GM18873 (cell line): ENCODE measurements around the gene BRSK1.

ENCODE experiments used
- ATAC-seq: cut with Tn5 transposase; IDR thresholded peaks from one replicate; pipeline ENCODE4 v1.9.1; 2021; ENCODE audit warnings: mild to moderate bottlenecking, moderate library complexity, moderate number of reproducible peaks; ENCODE audit not compliant: unreplicated experiment, low FRiP score

BRSK1 gene

DNA sequence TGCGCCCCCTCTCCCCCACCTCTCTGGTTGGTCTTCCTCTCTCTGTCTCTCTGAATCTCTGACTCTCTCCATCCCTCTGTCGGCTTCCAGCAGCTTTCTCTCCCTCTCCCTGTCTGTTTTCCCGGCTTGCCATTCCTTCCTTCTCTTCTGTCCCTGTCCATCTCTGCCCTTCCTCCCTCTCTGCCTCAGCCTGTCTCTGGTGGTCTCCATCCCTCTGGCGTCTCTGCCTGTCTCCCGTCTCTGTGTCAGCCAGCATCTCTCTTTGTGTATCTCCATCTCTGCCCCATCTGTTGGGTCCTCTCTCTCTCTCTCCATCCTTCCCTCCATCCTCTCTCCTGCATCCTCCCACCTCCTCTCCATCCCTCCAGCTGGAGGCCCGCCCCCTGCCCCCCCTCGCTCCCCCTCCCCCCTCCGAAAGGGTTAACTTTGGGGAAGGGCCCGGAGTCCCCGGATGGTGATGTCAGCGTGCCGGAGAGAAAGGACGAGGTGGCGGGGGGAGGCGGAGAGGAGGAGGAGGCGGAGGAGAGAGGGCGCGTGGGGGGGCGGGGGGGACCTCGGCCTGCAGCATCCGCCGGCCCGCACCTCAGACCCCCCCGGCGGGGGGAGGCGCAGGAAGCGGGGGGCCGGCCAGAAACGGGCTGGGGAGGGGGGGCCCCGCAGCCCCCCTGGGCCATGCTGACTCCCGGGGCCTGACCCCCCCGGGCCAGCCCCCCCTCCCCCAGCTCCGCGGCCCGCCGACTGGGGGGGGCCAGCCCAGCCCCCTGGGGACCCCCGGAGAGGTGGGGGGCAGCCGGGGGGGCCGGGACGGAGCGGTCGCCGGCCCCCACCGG lies at the start of gene BRSK1:
Gene BRSK1 (plus strand): TSS at position 450 of the 830 bp plus-strand sequence. CDS start 446 bp downstream, outside the sequence.
- no peak for ATAC-seq

DNA sequence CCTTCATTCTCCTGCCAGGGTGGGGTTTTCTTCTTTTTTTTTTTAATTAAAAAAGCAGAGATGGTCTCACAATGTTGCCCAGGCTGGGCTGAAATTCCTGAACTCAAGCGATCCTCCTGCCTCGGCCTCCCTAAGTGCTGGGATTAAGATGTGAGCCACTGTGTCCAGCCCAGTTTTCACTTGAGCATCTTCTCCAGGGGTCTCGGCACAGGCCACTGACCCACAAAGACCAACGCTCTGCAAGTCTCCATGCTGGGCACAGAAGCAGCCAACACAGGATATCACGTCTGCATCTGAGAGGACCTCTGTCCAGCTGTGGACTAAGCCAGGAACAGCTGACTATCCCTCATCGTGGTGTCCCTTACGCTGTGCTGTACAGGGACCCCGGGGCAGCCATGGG lies 45.8 kb upstream of the BRSK1 start:
- no peak for ATAC-seq

DNA sequence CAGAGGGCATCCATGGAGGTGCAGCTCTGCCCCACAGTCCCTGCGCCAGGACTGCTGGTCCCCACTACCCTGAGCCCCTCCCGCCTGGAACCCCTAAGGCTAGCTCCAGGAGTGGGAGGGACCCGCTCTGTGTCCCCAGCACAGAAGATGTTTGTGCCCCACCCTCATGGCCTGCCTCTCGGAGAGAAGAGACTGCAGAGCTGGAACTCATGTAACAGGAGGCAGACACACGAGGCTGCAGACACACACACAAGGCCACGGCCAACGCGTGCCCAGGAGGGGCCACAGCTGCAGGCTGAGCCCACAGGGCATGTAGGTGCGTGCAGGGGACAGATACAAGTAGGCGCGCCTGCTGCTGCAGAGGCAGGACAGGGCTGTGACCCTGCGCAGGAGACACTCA lies 44.8 kb upstream of the BRSK1 start:
- no peak for ATAC-seq

DNA sequence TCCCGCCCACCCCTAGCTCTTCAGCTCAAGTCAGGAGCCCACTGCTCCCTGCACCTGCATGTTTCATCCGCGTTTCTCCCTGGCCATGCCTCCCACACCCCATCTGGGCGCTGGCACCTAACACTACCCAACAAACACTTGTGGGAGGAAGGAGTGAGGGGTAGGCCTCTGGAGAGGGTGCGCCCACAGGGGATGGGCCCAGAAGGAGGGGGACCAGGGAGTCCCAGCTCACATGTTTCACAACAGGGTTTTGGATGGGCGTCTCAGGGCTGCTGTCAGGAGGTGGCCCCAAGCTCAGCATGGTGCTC lies 43.1 kb upstream of the BRSK1 start:
- no peak for ATAC-seq

DNA sequence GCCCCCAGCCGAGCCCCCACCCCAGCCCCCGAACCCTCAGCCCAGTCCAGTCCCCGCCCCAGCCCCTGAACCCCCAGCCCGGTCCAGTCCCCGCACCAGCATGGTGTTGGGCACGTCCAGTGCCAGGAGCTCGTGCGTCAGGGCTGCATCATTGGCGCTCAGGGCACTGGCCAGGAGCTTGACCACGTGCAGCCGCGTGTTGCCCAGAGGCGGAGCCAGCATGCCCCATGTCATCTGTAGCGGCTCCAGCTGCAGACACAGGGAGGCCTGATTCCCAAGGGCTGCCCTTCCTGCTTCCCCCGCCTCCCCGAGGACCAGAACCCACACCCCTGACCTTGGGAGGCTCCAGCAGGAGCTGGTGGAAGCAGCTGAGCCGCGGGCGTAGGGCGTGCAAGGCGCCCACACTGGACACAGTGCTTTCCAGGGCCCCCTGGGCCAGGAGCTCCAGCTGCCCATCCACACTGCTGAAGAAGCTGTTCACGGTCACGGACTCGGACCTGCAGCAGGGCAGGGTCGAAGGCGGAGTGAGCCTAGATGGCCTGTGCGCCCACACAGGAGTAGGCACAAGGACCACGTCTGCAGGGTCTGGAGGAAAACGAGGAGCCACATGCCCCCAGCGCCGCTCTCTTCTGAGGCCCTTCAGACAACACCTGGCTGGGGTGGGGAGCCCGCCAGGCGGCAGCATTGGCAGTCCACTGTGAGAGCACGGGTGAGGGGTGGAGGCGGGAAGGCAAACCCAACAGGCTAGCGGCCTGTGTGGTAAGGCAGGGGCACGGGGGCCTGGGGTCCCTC lies 42.5 kb upstream of the BRSK1 start:
- ATAC-seq = no peak

DNA sequence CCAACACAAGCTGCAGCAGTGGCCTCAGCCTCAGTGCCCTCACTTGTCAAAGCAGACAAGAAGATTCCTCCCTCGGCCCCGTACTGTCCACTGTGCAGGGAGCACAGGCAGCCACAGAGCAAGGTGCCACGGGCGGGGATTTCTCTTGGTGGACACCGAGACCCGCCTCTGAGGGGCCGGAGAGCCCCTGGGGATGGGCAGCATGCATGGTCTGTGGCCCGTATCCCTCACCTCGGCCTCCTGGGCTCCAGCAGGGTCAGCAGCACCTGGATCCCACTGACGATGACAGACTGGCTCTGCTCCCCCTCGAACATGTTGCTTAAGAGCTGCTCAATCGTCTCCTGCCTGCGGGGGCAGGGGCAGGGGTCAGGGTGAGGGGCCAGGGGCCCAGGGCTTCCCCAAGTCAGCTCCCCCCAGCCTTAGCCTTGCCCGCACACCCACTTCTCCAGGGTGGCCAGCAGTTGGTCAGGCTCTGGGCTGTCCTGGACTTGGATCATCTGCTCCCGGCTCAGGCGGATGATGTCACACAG lies 41.8 kb upstream of the BRSK1 start:
- no peak for ATAC-seq

DNA sequence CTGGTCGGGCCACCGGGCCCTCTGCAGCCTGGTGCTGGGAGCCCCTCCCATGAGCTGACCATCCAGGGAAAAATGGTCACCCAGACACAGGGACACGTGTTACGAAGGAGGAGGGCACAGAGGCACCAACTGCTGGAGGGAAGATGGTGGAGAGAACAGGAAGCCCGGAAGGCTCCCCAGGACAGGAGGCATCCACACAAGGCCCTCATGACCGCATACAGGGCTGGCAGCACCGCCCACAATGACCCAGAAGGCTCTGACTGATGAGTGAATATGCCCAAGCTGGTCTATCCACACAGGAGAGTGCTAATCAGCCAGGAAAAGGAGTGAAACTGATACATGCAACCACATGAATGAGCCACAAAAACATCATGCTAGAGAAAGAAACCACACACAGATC lies 41.3 kb upstream of the BRSK1 start:
- ATAC-seq = no peak

DNA sequence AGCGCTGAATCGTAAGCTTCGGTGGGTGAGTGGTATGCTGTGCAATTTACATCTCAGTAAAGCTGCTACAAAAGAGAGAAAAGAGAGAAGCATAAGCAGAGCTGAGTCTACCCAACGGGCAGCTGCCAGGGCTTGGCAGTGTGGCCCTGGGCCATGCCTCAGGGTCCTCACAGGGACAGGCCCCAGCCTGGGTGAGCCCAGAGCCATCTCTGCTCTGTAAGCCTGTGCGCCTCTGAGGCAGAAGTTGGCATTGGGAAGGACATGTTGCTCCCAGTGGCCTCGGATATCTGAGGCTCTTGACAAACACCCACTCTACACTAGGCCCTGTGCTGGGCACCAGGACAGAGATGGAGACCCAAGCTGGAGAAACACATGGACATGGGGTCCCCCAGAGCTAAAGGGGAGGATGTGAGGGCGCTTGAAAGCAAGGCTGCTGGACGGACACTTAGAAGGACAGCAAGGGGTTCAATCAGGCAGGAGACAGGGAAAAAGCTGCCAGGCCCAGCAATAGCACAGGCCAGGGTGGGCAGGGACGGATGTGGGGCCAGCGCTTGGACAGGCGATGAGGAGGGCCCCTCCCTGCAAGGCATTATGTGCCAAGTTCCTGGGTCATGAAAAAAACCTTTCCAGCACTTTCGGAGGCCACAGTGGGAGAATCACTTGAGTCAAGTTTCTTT lies 39.7 kb upstream of the BRSK1 start:
- no peak for ATAC-seq

DNA sequence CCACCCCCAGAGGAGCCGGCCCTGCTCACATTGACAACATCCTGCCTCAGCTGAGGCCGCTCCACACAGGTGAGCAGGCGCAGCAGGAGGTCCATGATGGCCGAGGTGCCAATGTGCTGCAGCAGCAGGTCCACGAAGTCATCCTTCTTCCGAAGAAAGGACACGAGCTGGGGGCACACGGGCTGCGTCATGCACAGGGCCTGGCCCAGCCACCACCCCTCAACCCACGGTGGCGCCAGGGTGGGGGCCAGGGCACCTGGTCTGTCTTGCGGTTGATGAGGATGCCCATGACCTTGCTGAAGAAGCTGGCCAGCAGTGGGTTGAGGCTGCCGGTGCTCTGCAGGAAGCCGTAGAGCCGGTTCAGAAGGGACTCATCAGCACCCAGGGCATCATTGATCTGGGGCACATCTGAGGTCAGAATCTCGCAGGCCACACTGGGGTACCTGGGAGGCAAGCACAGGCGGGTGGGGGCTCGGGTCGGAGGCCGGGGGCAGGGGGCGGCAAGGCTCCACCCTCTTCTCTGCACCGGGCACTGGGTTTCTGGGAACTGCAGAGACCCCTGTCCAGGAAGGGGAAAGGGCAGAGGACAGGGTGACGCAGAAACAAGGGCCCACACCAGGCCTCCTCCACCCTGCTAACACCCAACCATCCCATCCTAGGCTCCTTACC lies 38.4 kb upstream of the BRSK1 start:
- ATAC-seq = no peak

DNA sequence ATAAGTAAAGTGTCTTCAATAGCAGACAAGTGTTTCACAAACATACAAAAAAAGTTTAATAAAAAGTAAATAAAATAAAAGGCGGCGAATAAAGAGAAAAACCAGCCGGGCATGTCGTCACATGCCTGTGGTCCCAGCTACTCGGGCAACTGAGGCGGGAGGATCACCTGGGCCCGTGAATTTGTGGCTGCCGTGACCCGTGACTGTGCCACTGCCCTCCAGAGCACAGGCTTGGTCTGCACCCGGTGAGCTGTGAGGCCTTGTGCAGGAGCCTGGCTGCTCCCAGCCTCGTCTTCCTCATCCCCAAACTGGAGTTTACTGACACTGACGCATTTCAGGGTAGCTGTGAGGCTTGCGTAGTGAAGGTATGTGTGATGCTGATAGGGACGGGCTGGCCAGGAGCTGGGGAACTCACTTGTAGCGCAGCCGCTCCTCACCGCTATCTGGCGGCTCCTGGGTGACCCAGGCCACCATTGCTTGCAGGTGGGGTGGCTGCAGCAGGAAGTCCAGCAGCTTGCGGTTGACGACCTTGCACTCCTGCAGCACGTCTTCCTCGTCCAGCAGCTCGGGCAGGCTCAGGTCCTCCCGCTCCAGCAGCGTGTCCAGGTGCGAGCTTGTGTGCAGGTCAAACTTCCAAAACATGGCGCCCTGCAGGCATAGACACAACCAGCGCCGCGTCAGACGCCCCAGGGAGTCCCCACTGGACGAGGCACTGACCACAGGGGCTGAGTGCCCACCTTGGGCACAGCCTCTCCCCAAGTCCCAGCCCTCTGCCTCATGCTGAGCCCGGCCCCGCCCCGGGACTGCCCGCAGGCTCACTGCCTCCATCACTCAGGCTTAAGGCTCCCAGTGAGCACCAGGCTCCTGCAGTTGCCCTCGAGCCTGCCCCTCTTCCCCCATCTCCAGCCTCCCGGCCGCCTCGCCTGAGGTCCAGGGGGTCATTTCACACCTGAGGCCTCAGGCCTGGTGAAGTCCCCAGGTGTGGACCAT lies 37.0 kb upstream of the BRSK1 start:
- no peak for ATAC-seq

DNA sequence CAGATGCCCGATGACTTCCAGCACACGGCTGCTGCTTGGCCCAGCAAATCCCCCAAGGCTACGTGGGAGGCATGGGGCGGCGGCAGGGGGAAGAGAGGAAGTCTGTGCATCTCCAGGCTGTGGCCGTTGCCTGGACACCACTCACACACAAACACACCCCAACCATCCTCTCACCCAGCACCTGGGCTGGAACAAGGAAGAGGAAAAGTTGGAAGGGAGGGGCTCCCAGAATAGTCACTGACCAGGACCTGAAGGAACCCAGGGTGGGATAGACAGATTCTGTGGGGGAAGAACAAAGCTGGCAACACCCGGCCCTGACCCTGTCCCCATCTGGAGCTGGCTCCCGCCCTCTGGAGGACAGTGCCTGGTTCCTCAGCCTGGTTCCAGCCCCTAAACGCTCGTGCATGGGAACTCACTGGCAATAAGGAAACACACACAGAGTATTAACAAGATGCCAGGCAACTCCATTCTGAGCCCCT lies 36.1 kb upstream of the BRSK1 start:
- no peak for ATAC-seq

DNA sequence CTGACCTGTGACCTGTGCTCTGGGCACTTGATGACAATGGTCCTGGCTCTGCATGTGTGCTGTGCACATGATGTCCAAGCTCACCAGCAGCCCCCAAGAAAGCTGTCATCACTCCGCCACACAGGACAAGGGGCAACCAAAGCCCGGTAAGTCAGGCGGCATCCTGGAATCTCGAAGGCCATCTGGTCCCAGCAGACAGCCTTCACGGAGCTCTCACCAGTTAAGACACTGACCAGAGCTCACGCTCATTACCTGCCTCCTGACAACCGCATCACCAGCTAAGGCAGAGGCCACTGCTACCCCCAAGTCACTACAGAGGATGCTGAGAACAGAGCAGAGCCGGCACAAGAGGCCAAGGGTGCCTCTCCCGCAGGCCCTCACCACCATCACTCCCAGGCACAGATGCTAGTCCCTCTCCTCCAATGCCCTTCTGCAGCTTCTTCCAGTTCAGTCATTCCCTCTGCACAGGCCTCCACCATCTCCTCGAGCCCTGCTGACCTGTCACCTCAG lies 35.6 kb upstream of the BRSK1 start:
- ATAC-seq = no peak

DNA sequence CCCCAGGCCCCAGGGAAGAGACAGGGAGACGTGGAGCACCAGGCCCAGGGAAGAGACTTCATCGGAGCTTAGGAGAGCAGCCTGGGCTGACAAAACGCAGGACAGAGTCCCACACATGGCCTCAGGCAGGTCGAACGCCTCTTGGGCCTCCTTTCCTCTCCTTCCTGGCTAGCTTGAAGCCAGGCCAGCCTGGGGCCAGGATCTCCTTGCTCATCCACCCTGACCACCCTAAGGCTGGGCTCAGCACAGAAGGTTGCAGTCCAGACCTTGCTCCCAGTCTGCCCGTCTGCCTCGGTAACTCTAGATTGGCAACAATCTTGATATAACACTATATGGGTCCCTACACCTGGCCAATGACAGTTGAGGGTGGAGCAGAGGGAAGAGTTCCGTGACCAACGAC lies 35.1 kb upstream of the BRSK1 start:
- no peak for ATAC-seq

DNA sequence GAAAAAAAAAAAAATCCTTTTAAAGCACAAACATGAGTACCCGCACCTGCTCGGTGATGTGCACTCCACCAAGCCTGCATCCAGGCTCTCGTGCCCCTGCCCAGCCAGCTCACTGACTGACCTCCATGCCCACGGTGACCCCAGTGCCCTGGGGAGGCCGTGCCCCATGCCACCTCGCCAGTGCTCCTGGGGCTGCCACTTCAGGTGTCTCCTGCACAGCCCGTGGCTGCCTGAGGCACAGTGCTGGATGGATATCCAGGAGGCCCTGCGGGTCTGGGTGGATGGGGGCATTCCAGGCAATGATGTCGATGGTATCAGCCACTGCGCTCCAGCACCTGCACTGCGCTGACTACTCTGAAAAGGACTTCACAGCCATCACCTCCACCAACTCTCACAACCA lies 34.0 kb upstream of the BRSK1 start:
- ATAC-seq = no peak

DNA sequence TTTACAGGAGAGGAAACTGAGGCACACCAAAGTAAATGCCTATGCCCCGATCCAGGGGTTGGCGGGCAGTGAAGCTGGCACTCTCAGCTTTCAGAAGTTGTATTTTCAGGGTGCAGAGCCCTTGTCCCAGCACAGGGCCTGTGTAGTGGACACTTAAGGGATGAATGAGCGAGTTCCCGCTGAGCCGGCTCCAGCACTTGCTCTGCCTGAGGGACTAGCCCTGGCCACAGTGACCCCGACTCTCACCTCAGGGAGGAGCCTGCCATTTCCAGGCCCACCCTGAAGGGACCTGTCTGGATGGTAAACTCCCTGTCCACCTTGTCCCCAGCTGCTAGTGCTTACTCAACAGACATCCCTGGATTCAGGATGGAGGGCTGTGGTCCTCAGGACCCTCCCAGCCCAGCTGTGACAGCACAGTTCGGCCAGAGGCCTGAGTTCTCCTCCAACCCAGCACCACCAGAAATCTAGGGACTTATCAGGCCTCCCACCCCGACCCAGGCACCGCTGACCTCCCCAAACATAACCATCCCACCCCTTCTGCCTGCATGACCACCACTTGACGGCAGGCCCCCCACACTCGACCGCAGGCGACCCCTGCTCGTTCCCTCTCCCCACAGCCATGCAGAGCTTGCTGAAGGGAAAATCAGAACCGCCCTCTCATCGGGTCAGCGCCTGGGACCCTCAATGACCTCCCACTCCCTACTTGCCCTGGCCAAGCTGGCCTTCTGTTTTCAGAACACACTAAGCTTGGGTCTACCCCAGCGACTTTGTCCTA lies 33.3 kb upstream of the BRSK1 start:
- ATAC-seq = no peak

DNA sequence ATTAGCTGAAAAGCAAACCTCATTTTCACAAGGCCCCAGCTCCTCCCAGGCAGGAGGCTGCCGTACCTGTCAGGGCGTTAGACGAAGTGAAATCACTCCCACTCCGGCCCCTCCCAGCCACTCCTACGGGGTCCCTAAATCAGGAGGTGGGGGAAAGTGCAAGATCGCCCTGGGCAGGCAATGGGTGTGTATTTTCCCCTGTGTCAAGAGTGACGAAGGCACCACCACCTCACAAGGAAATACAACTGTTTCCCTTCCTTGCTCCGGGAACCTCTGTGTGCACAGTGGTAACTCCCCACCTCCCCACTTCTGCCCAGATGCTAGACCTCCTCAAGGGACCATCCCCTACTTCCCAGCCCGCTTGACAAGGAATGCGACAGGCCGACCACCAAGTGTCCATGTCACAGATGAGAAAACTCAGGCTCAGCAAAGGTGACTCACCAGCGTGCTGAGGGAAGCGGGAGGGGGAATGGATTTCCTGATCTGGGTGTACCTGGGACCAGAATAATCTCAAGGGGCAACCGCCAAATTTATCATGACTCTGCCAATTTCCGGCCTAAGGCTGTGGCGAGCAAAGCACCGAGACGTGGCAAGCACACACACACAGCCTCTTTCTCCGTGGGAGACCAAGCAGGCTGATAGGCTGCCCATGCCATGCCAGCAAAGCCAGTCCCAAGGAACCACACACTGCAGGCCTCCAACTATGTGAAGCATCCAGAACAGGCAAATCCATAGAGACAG lies 32.3 kb upstream of the BRSK1 start:
- ATAC-seq = no peak

DNA sequence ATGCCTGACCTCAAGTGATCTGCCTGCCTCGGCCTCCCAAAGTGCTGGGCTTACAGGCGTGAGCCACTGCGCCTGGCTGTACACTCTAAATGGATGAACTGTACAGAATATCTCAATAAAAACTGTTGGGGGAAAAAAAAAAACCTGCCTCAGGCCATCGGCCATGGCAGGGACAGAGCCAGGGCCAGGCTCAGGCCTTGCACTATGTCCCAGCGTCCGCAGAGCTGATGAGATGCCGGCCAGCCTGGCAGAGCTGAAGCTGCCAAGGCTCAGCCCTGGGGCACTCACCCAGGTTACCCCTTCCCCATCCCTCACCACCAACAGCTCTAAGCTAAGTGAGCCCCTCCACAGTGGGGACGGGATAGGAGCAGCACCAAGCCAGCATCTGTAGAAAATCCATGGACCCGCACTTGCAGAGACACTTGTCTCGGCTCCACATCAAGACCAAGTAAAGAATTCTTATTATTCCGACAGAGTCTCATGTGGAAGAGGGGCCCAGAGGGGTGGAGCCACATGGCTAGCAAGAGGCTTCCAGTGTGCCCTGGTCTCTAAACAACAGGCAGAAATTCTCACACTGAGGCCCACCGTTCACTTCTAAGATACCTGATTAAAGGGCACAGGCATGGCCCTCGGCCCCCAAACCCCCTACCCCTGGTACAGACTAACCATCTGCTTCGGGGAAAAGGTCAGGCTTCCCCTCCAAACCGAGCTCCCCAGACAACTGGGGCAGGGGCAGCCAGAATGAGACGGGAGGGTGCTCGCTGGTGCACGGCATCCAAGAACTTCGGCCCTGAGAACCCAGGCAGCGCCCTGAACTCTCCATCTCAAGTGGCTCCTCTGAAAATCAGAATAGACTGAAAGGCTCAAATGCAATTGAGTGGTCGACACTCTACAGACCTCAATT lies 30.8 kb upstream of the BRSK1 start:
- no peak for ATAC-seq
